ENCODE measurements around the gene LYST.
A peak's percentile ranks its signal among the peaks of the same experiment; 100 is the strongest.

The LYST gene

GRCh38 chr1:235883261-235883927 lies 16.7 kb upstream of the LYST start:
- DNase-seq, result no peak

- no peak for DNase-seq
Observed at GRCh38 chr1:235882816-235883215, 16.1 kb upstream of the LYST start.

- no peak for DNase-seq
Observed at GRCh38 chr1:235881930-235882700, 15.4 kb upstream of the LYST start.

GRCh38 chr1:235878082-235878811 lies 11.5 kb upstream of the LYST start:
- no peak for DNase-seq

GRCh38 chr1:235876402-235876841 lies 9.7 kb upstream of the LYST start:
- no peak for DNase-seq

- no peak for DNase-seq
Observed at GRCh38 chr1:235875036-235875597, 8.4 kb upstream of the LYST start.

- DNase-seq, result no peak
Observed at GRCh38 chr1:235874261-235874660, 7.6 kb upstream of the LYST start.

- no peak for DNase-seq
Observed at GRCh38 chr1:235873571-235873970, 6.9 kb upstream of the LYST start.

- no peak for DNase-seq
Observed at GRCh38 chr1:235873045-235873444, 6.3 kb upstream of the LYST start.

- DNase-seq, result no peak
Observed at GRCh38 chr1:235872270-235872669, 5.6 kb upstream of the LYST start.

GRCh38 chr1:235867903-235868469 lies 1.3 kb upstream of the LYST start:
- DNase-seq, result no peak

- peak; percentile 99 for DNase-seq
Observed at GRCh38 chr1:235866913-235867845, 473 bp upstream of the LYST start.

GRCh38 chr1:235865565-235866204 lies 1.0 kb downstream of the LYST start:
- DNase-seq, result no peak

GRCh38 chr1:235864931-235865525 lies 1.7 kb downstream of the LYST start:
- no peak for DNase-seq

GRCh38 chr1:235864469-235864868 lies 2.2 kb downstream of the LYST start:
- DNase-seq, result no peak

GRCh38 chr1:235863699-235864093 lies 3.0 kb downstream of the LYST start:
- DNase-seq, result no peak

GRCh38 chr1:235861857-235862256 lies 4.8 kb downstream of the LYST start:
- no peak for DNase-seq

- no peak for DNase-seq
Observed at GRCh38 chr1:235860829-235861228, 5.9 kb downstream of the LYST start.

GRCh38 chr1:235859789-235860188 lies 6.9 kb downstream of the LYST start:
- DNase-seq, result no peak

- no peak for DNase-seq
Observed at GRCh38 chr1:235858766-235859165, 7.9 kb downstream of the LYST start.

- DNase-seq, result no peak
Observed at GRCh38 chr1:235857756-235858155, 8.9 kb downstream of the LYST start.
